Dermis lymphatic vessel endothelial cell (primary cell): ENCODE data around the gene RCAN2. TPM values are rescaled to one million over a fixed set of nuclear protein-coding genes. Genes with fewer than 3 reads are reported as not detected.

Source experiments
- total RNA-seq: library from RNA; depleted of rRNA; stranded (reverse); fragments of >200 nt; gene quantifications from 2 replicates; pipeline ENCODE4 v1.2.1, GENCODE V29; 2014

The RCAN2 gene
- under 0.01 and 0.26 TPM in 2 replicates for total RNA-seq

GRCh38 chr6:46491201-46491627 is at the start of gene RCAN2:
Gene RCAN2, minus strand, starts transcription at chr6:46491449.

Other genes with a start within 250 kb of the RCAN2 start
- 0.22 and 0.52 TPM in 2 replicates for gene CYP39A1, start 161.4 kb upstream of the RCAN2 start, total RNA-seq
- gene SLC25A27, start 161.5 kb upstream of the RCAN2 start, total RNA-seq, result 0.43 and 1.5 TPM in 2 replicates
- under 0.01 TPM in 1 of 2 replicates, not detected in the other for gene TDRD6, start 196.4 kb upstream of the RCAN2 start, total RNA-seq
- not detected in 2 replicates for gene PLA2G7, start 243.9 kb upstream of the RCAN2 start, total RNA-seq